Hepatocyte (in vitro differentiated cells): ENCODE results near the gene APOL4. TPM values are rescaled to one million over a fixed set of nuclear protein-coding genes. Genes with fewer than 3 reads are reported as not detected.
A peak's percentile ranks its signal among the peaks of the same experiment; 100 is the strongest.

Experiments used
- DNase-seq: peaks from one replicate; pipeline ENCODE4 v3.0.0-alpha.2; 2016; ENCODE audit warnings: low spot score
- H2AFZ ChIP-seq: fragments of 200-600 bp; sonication (generic); 2 replicates; pipeline ENCODE4 v1.6.0; 2016; ENCODE audit warnings: antibody characterized with exemption, mild to moderate bottlenecking
- H3K27ac ChIP-seq: fragments of 200-600 bp; sonication (generic); 2 replicates; pipeline ENCODE4 v1.5.1; 2016; ENCODE audit warnings: mild to moderate bottlenecking
- H3K27me3 ChIP-seq: fragments of 200-600 bp; sonication (generic); 2 replicates; pipeline ENCODE4 v1.6.1; 2016
- H3K36me3 ChIP-seq: fragments of 200-600 bp; sonication (generic); replicated peaks from 2 replicates; pipeline ENCODE4 v1.5.1; 2016; ENCODE audit warnings: low read depth; ENCODE audit not compliant: insufficient read depth
- H3K4me1 ChIP-seq: fragments of 200-600 bp; sonication (generic); 2 replicates; pipeline ENCODE4 v1.5.1; 2016; ENCODE audit warnings: mild to moderate bottlenecking, moderate library complexity; ENCODE audit not compliant: insufficient read depth
- H3K4me2 ChIP-seq: fragments of 200-600 bp; sonication (generic); 2 replicates; pipeline ENCODE4 v1.6.0; 2016
- H3K4me3 ChIP-seq: fragments of 200-600 bp; sonication (generic); 2 replicates; pipeline ENCODE4 v1.5.1; 2016; ENCODE audit warnings: mild to moderate bottlenecking
- H3K79me2 ChIP-seq: fragments of 200-600 bp; sonication (generic); 2 replicates; pipeline ENCODE4 v1.6.0; 2017; ENCODE audit warnings: mild to moderate bottlenecking
- H3K9me2 ChIP-seq: fragments of 200-600 bp; sonication (generic); replicated peaks from 2 replicates; pipeline ENCODE4 v1.6.0; 2017; ENCODE audit warnings: mild to moderate bottlenecking; ENCODE audit not compliant: insufficient read depth
- H3K9me3 ChIP-seq: fragments of 200-600 bp; sonication (generic); 2 replicates; pipeline ENCODE4 v1.5.1; 2016; ENCODE audit warnings: low read depth, mild to moderate bottlenecking
- H4K20me1 ChIP-seq: fragments of 200-600 bp; sonication (generic); 2 replicates; pipeline ENCODE4 v1.6.0; 2016; ENCODE audit warnings: mild to moderate bottlenecking; ENCODE audit not compliant: insufficient read depth, poor library complexity, severe bottlenecking
- EZH2 ChIP-seq: fragments of 200-600 bp; sonication (generic); IDR thresholded peaks from 2 replicates; pipeline ENCODE4 v1.6.1; 2016; ENCODE audit warnings: antibody characterized with exemption, mild to moderate bottlenecking, borderline replicate concordance
- EZH2phosphoT487 ChIP-seq: fragments of 200-600 bp; sonication (generic); IDR thresholded peaks from one replicate; pipeline ENCODE4 v1.6.1; 2018; ENCODE audit warnings: antibody characterized with exemption, mild to moderate bottlenecking, low read depth, moderate library complexity; ENCODE audit not compliant: unreplicated experiment, severe bottlenecking
- WGBS: methylation state at CpG from one replicate; pipeline ENCODE4 v1.1.6; 2016; ENCODE audit warnings: low lambda C conversion rate; ENCODE audit errors: missing lambda C conversion rate; 5-methylcytosine and 5-hydroxymethylcytosine counted together
- polyA plus RNA-seq: library from polyadenylated mRNA; unstranded; fragments of >200 nt; fragmentation: Nextera tagmentation; extraction: Ambion mirVana; gene quantifications from 2 replicates; pipeline ENCODE4 v1.2.1, GENCODE V29; 2016
- total RNA-seq: library from RNA; depleted of rRNA; stranded (reverse); fragments of >200 nt; gene quantifications from 2 replicates; pipeline ENCODE4 v1.2.3, GENCODE V29; 2014
- TF ChIP-seq, protein P1 (sequence below): fragments of 200-600 bp; sonication (generic); IDR thresholded peaks from 2 replicates; pipeline ENCODE4 v1.5.1; 2016; ENCODE audit warnings: antibody characterized with exemption, mild to moderate bottlenecking; ENCODE audit not compliant: poor library complexity

Gene APOL4
- total and polyA plus RNA-seq, 2 experiments from 2014 or later, result 0.97 to 2.8 TPM

DNA sequence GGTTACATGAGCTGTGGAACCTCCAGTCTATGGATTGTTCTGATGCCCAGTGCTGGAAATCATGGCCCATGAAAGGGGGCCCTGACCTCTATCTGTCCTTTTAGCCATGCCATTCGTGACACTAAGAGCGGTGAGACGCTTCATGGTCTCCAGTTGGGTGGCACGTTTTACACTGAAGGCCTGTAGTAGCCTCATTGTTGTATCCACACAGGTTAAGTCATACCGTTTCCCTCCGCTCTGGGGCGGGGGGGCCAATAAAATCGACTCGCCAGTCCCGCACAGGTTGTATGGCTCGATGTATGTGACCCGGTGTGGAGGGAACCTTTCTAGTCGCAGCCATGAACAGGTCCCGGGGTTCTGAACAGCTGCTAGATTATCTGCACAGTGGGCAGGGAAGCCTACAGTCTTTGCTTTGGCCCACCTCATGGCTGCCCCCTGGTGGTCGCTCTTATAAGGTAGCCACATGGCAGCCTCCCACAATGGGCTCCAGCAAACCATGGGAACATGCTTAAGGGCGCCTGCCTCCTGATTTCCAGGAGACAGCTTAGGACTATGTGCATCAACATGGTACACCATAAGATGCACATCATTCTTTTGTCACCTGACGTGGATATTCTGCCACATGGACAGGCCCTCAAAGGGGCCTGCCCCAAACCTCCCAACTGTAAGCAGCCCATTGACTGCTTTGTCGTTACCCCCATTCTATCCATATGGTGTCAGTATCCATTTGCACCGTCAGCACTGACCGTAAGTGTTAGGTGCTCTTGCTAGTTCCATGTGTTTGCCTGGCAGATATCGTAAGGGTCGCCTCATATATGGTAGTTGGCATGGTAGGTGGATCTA is 21.4 kb downstream of the APOL4 start:
- H3K27ac ChIP-seq, result no peak overlapping the region
- H3K9me3 ChIP-seq, result no peaks in the 10 kb centered on the region
- no peaks in the 10 kb centered on the region for H3K27me3 ChIP-seq
- H3K4me1 ChIP-seq, result no peaks in the 10 kb centered on the region
- no peaks in the 10 kb centered on the region for H3K9me2 ChIP-seq
- DNase-seq, result peak; percentile 81
- WGBS, result 64% methylated on average over 22 of the region's 22 CpGs
- H2AFZ ChIP-seq, result no peak overlapping the region
- no peaks in the 10 kb centered on the region for H4K20me1 ChIP-seq
- no peaks in the 10 kb centered on the region for H3K79me2 ChIP-seq
- H3K36me3 ChIP-seq, result no peaks in the 10 kb centered on the region
- TF ChIP-seq, protein P1, sequence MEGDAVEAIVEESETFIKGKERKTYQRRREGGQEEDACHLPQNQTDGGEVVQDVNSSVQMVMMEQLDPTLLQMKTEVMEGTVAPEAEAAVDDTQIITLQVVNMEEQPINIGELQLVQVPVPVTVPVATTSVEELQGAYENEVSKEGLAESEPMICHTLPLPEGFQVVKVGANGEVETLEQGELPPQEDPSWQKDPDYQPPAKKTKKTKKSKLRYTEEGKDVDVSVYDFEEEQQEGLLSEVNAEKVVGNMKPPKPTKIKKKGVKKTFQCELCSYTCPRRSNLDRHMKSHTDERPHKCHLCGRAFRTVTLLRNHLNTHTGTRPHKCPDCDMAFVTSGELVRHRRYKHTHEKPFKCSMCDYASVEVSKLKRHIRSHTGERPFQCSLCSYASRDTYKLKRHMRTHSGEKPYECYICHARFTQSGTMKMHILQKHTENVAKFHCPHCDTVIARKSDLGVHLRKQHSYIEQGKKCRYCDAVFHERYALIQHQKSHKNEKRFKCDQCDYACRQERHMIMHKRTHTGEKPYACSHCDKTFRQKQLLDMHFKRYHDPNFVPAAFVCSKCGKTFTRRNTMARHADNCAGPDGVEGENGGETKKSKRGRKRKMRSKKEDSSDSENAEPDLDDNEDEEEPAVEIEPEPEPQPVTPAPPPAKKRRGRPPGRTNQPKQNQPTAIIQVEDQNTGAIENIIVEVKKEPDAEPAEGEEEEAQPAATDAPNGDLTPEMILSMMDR, result peak; percentile 60
- TF ChIP-seq EZH2phosphoT487, result no peak
- no peak overlapping the region for H3K4me2 ChIP-seq
- no peak overlapping the region for H3K4me3 ChIP-seq

DNA sequence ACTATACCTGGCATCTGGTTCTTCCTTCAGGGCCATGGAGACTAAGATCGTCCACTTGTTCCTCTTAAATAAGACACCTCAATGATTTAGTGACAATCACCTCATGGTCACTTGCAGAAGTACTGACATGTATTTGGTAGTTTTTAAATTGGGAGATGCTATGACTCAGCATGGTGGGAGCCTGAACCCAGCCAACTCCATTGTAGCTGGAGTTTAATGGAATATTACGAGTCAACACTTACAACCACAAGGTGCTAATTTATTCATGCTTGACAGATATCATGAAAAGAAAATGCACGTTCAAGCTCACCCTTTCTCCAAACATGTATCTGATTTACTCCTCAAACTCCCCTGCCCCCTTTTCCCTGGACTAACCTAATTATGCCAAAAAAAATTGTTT is 24.4 kb downstream of the APOL4 start:
- no peaks in the 10 kb centered on the region for H3K27me3 ChIP-seq
- 79% methylated on average over 3 of the region's 3 CpGs for WGBS
- H3K9me3 ChIP-seq, result no peaks in the 10 kb centered on the region
- no peak overlapping the region for H2AFZ ChIP-seq
- no peaks in the 10 kb centered on the region for H4K20me1 ChIP-seq
- no peak overlapping the region for H3K4me3 ChIP-seq
- no peaks in the 10 kb centered on the region for H3K36me3 ChIP-seq
- TF ChIP-seq, protein P1, result no peak
- TF ChIP-seq EZH2phosphoT487 (no peak), EZH2 (no peak)
- H3K4me2 ChIP-seq, result no peak overlapping the region
- H3K9me2 ChIP-seq, result no peaks in the 10 kb centered on the region
- no peaks in the 10 kb centered on the region for H3K4me1 ChIP-seq
- H3K27ac ChIP-seq, result no peak overlapping the region
- no peaks in the 10 kb centered on the region for H3K79me2 ChIP-seq
- no peak for DNase-seq

DNA sequence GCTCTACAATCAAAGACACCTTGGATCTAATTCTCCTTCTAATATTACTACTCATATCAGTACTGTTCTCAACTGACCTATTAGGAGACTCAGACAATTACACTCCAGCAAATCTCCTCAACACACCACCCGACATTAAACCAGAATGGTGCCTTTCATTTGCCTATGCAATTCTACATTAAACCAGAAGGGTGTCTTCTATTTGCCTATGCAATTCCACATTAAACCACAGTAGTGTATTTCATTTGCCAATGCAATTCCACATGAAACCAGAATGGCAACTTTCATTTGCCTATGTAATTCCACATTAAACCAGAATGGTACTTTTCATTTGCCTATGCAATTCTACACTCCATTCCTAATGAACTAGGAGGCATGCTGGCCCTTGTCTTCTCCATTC is 25.7 kb downstream of the APOL4 start:
- no peak for TF ChIP-seq EZH2
- TF ChIP-seq, protein P1, result no peak
- TF ChIP-seq EZH2phosphoT487, result no peak
- H3K4me3 ChIP-seq, result no peak overlapping the region
- no peaks in the 10 kb centered on the region for H3K9me3 ChIP-seq
- no peaks in the 10 kb centered on the region for H3K27me3 ChIP-seq
- H3K27ac ChIP-seq, result no peak overlapping the region
- no peaks in the 10 kb centered on the region for H3K36me3 ChIP-seq
- H3K4me2 ChIP-seq, result no peak overlapping the region
- H2AFZ ChIP-seq, result no peak overlapping the region
- H3K9me2 ChIP-seq, result no peaks in the 10 kb centered on the region
- H4K20me1 ChIP-seq, result no peaks in the 10 kb centered on the region
- H3K79me2 ChIP-seq, result no peaks in the 10 kb centered on the region
- WGBS, result 43% methylated on average over 1 of the region's 1 CpG
- no peak for DNase-seq
- H3K4me1 ChIP-seq, result no peaks in the 10 kb centered on the region
